ENCODE measurements around the gene PEX11G. TPM values are rescaled to one million over a fixed set of nuclear protein-coding genes. Genes with fewer than 3 reads are reported as not detected.

The PEX11G gene
- total RNA-seq, 1 experiment from 2014 or later: 2.9 TPM

DNA sequence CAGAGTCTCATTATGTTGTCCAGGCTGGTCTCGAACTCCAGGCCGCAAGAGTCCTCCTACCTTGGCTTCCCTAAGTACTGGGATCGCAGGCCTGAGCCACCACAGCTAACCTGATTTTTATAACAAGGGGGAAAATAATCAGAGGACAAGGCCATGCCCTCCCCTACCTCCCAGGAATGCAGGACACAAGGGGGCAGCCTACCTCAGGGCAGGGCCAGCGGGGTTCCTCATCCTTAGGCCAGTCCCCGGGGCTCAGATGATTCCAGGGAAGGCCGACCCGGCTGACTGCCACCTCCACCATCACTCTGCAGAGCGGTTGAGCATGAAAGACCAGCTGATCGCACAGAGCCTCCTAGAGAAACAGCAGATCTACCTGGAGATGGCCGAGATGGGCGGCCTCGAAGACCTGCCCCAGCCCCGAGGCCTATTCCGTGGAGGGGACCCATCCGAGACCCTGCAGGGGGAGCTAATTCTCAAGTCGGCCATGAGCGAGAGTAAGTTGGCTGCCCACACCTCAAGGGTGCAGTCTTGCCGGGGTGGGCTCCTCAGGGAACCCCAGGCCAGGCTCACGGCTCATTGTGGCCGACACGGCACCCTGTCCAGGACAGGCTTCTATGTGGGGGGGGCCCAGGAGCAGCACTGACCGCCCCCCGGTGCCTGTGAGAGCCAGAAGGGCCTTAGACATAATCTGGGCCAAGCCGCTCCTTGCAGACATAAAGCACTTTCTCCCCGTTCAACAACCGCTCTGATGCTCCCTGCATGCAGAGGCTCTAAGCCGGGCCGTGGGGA is 26.8 kb downstream of the PEX11G start:
- Histone ChIP-seq H3K4me1 (ENCODE audit: control insufficient read depth, insufficient read depth, low read length) (no peaks in the 10 kb centered on the region), H3K27me3 (ENCODE audit: control insufficient read depth, insufficient read depth, low read length) (no peaks in the 10 kb centered on the region), H3K9me3 (ENCODE audit: control insufficient read depth, insufficient read depth, low read depth, low read length) (no peaks in the 10 kb centered on the region), H3K36me3 (ENCODE audit: control insufficient read depth, insufficient read depth, low read length) (no peaks in the 10 kb centered on the region), H3K27ac (ENCODE audit: low read length) (no peak overlapping the region), H3K4me3 (ENCODE audit: low read depth in 2 of 2, low read length in 2 of 2) (no peak overlapping the region)
- BruUV-seq (replicated peaks): no TSS peak
- in situ Hi-C loops (cut with HindIII; ENCODE audit: low pct_unique_long_range_greater_than_20kb, low sequenced_read_pairs) (no loop called here), intact Hi-C loops (cut with micrococcal nuclease; ENCODE audit: unreplicated experiment) (no loop called here)
- ATAC-seq (no peak), DNase-seq (ENCODE audit: low read depth, low spot score) (no peak)
- TF ChIP-seq, protein P1, sequence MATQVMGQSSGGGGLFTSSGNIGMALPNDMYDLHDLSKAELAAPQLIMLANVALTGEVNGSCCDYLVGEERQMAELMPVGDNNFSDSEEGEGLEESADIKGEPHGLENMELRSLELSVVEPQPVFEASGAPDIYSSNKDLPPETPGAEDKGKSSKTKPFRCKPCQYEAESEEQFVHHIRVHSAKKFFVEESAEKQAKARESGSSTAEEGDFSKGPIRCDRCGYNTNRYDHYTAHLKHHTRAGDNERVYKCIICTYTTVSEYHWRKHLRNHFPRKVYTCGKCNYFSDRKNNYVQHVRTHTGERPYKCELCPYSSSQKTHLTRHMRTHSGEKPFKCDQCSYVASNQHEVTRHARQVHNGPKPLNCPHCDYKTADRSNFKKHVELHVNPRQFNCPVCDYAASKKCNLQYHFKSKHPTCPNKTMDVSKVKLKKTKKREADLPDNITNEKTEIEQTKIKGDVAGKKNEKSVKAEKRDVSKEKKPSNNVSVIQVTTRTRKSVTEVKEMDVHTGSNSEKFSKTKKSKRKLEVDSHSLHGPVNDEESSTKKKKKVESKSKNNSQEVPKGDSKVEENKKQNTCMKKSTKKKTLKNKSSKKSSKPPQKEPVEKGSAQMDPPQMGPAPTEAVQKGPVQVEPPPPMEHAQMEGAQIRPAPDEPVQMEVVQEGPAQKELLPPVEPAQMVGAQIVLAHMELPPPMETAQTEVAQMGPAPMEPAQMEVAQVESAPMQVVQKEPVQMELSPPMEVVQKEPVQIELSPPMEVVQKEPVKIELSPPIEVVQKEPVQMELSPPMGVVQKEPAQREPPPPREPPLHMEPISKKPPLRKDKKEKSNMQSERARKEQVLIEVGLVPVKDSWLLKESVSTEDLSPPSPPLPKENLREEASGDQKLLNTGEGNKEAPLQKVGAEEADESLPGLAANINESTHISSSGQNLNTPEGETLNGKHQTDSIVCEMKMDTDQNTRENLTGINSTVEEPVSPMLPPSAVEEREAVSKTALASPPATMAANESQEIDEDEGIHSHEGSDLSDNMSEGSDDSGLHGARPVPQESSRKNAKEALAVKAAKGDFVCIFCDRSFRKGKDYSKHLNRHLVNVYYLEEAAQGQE (IDR thresholded peaks at IDR 0.05; ENCODE audit: insufficient read depth in 1 of 2, low read depth in 2 of 2, low read length in 1 of 2): no peak
- TF ChIP-seq SIN3A (IDR thresholded peaks at IDR 0.05; ENCODE audit: borderline replicate concordance, insufficient read depth, low read depth, low read length): no peak
- no peak for TF ChIP-seq POLR2AphosphoS5 (IDR thresholded peaks at IDR 0.05; ENCODE audit: low read depth, low read length)
- TF ChIP-seq TCF7L2 (IDR thresholded peaks at IDR 0.05; ENCODE audit: low read depth, low read length): no peak
- TF ChIP-seq, protein P2, sequence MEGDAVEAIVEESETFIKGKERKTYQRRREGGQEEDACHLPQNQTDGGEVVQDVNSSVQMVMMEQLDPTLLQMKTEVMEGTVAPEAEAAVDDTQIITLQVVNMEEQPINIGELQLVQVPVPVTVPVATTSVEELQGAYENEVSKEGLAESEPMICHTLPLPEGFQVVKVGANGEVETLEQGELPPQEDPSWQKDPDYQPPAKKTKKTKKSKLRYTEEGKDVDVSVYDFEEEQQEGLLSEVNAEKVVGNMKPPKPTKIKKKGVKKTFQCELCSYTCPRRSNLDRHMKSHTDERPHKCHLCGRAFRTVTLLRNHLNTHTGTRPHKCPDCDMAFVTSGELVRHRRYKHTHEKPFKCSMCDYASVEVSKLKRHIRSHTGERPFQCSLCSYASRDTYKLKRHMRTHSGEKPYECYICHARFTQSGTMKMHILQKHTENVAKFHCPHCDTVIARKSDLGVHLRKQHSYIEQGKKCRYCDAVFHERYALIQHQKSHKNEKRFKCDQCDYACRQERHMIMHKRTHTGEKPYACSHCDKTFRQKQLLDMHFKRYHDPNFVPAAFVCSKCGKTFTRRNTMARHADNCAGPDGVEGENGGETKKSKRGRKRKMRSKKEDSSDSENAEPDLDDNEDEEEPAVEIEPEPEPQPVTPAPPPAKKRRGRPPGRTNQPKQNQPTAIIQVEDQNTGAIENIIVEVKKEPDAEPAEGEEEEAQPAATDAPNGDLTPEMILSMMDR (IDR thresholded peaks at IDR 0.05): no peak
- ChIA-PET CTCF (no interaction called here), POLR2A (no interaction called here)

GRCh38 chr19:7460562-7460966 is 28.3 kb downstream of the PEX11G start:
- Histone ChIP-seq H3K27me3 (ENCODE audit: control insufficient read depth, insufficient read depth, low read length) (no peaks in the 10 kb centered on the region), H3K4me3 (ENCODE audit: low read depth in 2 of 2, low read length in 2 of 2) (no peak overlapping the region), H3K9me3 (ENCODE audit: control insufficient read depth, insufficient read depth, low read depth, low read length) (no peaks in the 10 kb centered on the region), H3K27ac (ENCODE audit: low read length) (no peak overlapping the region), H3K4me1 (ENCODE audit: control insufficient read depth, insufficient read depth, low read length) (no peaks in the 10 kb centered on the region), H3K36me3 (ENCODE audit: control insufficient read depth, insufficient read depth, low read length) (no peaks in the 10 kb centered on the region)
- intact Hi-C loops (cut with micrococcal nuclease; ENCODE audit: unreplicated experiment) (no loop called here), in situ Hi-C loops (cut with HindIII; ENCODE audit: low pct_unique_long_range_greater_than_20kb, low sequenced_read_pairs) (no loop called here)
- ATAC-seq (no peak), DNase-seq (ENCODE audit: low read depth, low spot score) (no peak)
- ChIA-PET CTCF (no interaction called here), POLR2A (no interaction called here)
- BruUV-seq (replicated peaks): no TSS peak
- TF ChIP-seq, protein P1 (IDR thresholded peaks at IDR 0.05; ENCODE audit: insufficient read depth in 1 of 2, low read depth in 2 of 2, low read length in 1 of 2): no peak
